Stomach smooth muscle (tissue), 2 donors: ENCODE measurements around the gene PTPA.
"Not testable (repeated sequence)": the region's sequence is repeated elsewhere in the genome, so short reads cannot be mapped to it uniquely, and the experiment has no call there.

ENCODE experiments used
- H3K27ac ChIP-seq: one replicate; pipeline ENCODE4 v1.7.0; 2013; ENCODE audit warnings: mild to moderate bottlenecking, low read length, inconsistent platforms
- H3K27me3 ChIP-seq, 2 donors: one replicate each; pipeline ENCODE4 v1.7.0; 2013; ENCODE audit warnings: low read length in 2 of 2; ENCODE audit not compliant: insufficient read depth in 2 of 2, control insufficient read depth in 1 of 2
- H3K36me3 ChIP-seq, 2 donors: one replicate each; pipeline ENCODE4 v1.7.0; 2013; ENCODE audit warnings: low read length in 2 of 2; ENCODE audit not compliant: control insufficient read depth in 2 of 2, insufficient read depth in 2 of 2
- H3K4me1 ChIP-seq: one replicate; pipeline ENCODE4 v1.7.0; 2013; ENCODE audit warnings: low read length; ENCODE audit not compliant: control insufficient read depth, insufficient read depth
- H3K4me3 ChIP-seq, 2 donors: one replicate each; pipeline ENCODE4 v1.7.0; 2013; ENCODE audit warnings: low read length in 2 of 2
- H3K9ac ChIP-seq, 2 donors: one replicate each; pipeline ENCODE4 v1.7.0; 2013; ENCODE audit warnings: low read length in 2 of 2, mild to moderate bottlenecking in 1 of 2
- H3K9me3 ChIP-seq, 2 donors: one replicate each; pipeline ENCODE4 v1.7.0; 2013; ENCODE audit warnings: low read length in 2 of 2; ENCODE audit not compliant: control insufficient read depth in 2 of 2
- donor health status: healthy.
- donor health status: Pancreatic carcinoma.

The PTPA gene

GRCh38 chr9:129109952-129110739, 1.1 kb upstream of the PTPA start:
- H3K27ac ChIP-seq = peak overlapping the region; percentile 73
- H3K9me3 ChIP-seq = no peaks in the 10 kb centered on the region
- peaks cover 36% of the 10 kb centered on the region for H3K4me1 ChIP-seq
- peak overlapping the region; percentile 83 to 86 for H3K9ac ChIP-seq
- H3K27me3 ChIP-seq = no peaks in the 10 kb centered on the region
- H3K36me3 ChIP-seq = peaks cover 9 to 14% of the 10 kb centered on the region in 2 donors
- peak overlapping the region; percentile 80 to 86 for H3K4me3 ChIP-seq

GRCh38 chr9:129111528-129112151, 425 bp downstream of the PTPA start:
- H3K9me3 ChIP-seq = no peaks in the 10 kb centered on the region
- peak overlapping the region; percentile 79 to 92 for H3K4me3 ChIP-seq
- H3K9ac ChIP-seq = peak overlapping the region; percentile 79 to 81
- H3K36me3 ChIP-seq = peaks cover 7 to 9% of the 10 kb centered on the region in 2 donors
- peaks cover 36% of the 10 kb centered on the region for H3K4me1 ChIP-seq
- H3K27me3 ChIP-seq = no peaks in the 10 kb centered on the region
- peak overlapping the region; percentile 95 for H3K27ac ChIP-seq

GRCh38 chr9:129112526-129112925, 1.3 kb downstream of the PTPA start:
- not testable (repeated sequence) for H3K36me3 ChIP-seq, H3K27ac ChIP-seq, H3K27me3 ChIP-seq, H3K9me3 ChIP-seq
- peaks cover 36% of the 10 kb centered on the region for H3K4me1 ChIP-seq
- peak overlapping the region; percentile 79 to 92 for H3K4me3 ChIP-seq
- peak overlapping the region in 1 of 2 donors; percentile 81 for H3K9ac ChIP-seq

GRCh38 chr9:129113645-129114304, 2.6 kb downstream of the PTPA start:
- Histone ChIP-seq H3K9ac (no peak overlapping the region), H3K27ac (no peak overlapping the region), H3K4me3 (no peak overlapping the region), H3K9me3 (no peaks in the 10 kb centered on the region), H3K36me3 (no peaks in the 10 kb centered on the region), H3K4me1 (peaks cover 30% of the 10 kb centered on the region), H3K27me3 (no peaks in the 10 kb centered on the region)

GRCh38 chr9:129118799-129119198, 7.6 kb downstream of the PTPA start:
- Histone ChIP-seq H3K9ac (no peak overlapping the region), H3K27me3 (no peaks in the 10 kb centered on the region), H3K36me3 (peaks cover 13 to 17% of the 10 kb centered on the region in 2 donors), H3K4me1 (peaks cover 2% of the 10 kb centered on the region), H3K9me3 (no peaks in the 10 kb centered on the region), H3K4me3 (no peak overlapping the region), H3K27ac (no peak overlapping the region)

GRCh38 chr9:129121483-129121882, 10.3 kb downstream of the PTPA start:
- Histone ChIP-seq H3K4me3 (no peak overlapping the region), H3K36me3 (peaks cover 13 to 17% of the 10 kb centered on the region in 2 donors), H3K27ac (no peak overlapping the region), H3K9ac (no peak overlapping the region), H3K27me3 (no peaks in the 10 kb centered on the region), H3K9me3 (no peaks in the 10 kb centered on the region), H3K4me1 (no peaks in the 10 kb centered on the region)

- Histone ChIP-seq H3K27ac (no peak overlapping the region), H3K9ac (no peak overlapping the region)
Observed at GRCh38 chr9:129122133-129122532, 10.9 kb downstream of the PTPA start.

GRCh38 chr9:129122976-129123375, 11.8 kb downstream of the PTPA start:
- not testable (repeated sequence) for H3K27me3 ChIP-seq, H3K27ac ChIP-seq, H3K4me1 ChIP-seq, H3K4me3 ChIP-seq, H3K9ac ChIP-seq, H3K9me3 ChIP-seq
- peaks cover 17 to 20% of the 10 kb centered on the region in 2 donors for H3K36me3 ChIP-seq

More at GRCh38 chr9:129122133-129122532, 10.9 kb downstream of the PTPA start:
- peaks cover 13 to 18% of the 10 kb centered on the region in 2 donors for H3K36me3 ChIP-seq
- H3K4me3 ChIP-seq = no peak overlapping the region
- H3K9me3 ChIP-seq = no peaks in the 10 kb centered on the region
- H3K27me3 ChIP-seq = no peaks in the 10 kb centered on the region
- H3K4me1 ChIP-seq = no peaks in the 10 kb centered on the region

GRCh38 chr9:129124506-129125069, 13.4 kb downstream of the PTPA start:
- peak overlapping the region in 1 of 2 donors; percentile 36 for H3K9ac ChIP-seq
- H3K4me3 ChIP-seq = no peak overlapping the region
- no peaks in the 10 kb centered on the region for H3K9me3 ChIP-seq
- H3K27me3 ChIP-seq = no peaks in the 10 kb centered on the region
- H3K27ac ChIP-seq = no peak overlapping the region
- no peaks in the 10 kb centered on the region for H3K4me1 ChIP-seq
- peaks cover 17 to 22% of the 10 kb centered on the region in 2 donors for H3K36me3 ChIP-seq

- Histone ChIP-seq H3K4me1 (no peaks in the 10 kb centered on the region), H3K4me3 (no peak overlapping the region), H3K27me3 (no peaks in the 10 kb centered on the region), H3K9me3 (no peaks in the 10 kb centered on the region), H3K9ac (no peak overlapping the region), H3K27ac (no peak overlapping the region), H3K36me3 (peaks cover 16 to 22% of the 10 kb centered on the region in 2 donors)
Observed at GRCh38 chr9:129125478-129125877, 14.3 kb downstream of the PTPA start.
